DOHH2 (cell line): ENCODE data around the gene ELANE.

ENCODE experiments used
- CTCF ChIP-seq: fragments of 200-600 bp; sonication (generic); IDR thresholded peaks from one replicate; pipeline ENCODE4 v1.5.1; 2014; ENCODE audit warnings: antibody characterized with exemption, mild to moderate bottlenecking, low read depth, low read length; ENCODE audit not compliant: poor library complexity, severe bottlenecking
- EZH2phosphoT487 ChIP-seq: fragments of 200-600 bp; sonication (generic); IDR thresholded peaks from 2 replicates; pipeline ENCODE4 v1.6.1; 2017; ENCODE audit warnings: borderline replicate concordance, mild to moderate bottlenecking, antibody characterized with exemption, low read length, moderate library complexity, mixed read lengths

GRCh38 chr19:834216-834615, 17.9 kb upstream of the ELANE start:
- no peak for TF ChIP-seq CTCF
- no peak for TF ChIP-seq EZH2phosphoT487
